ENCODE data around the gene KNDC1. TPM values are rescaled to one million over a fixed set of nuclear protein-coding genes. Genes with fewer than 3 reads are reported as not detected.

KNDC1 gene
- total RNA-seq, 2 donors from 2014 or later = 1.5 to 10.8 TPM

GRCh38 chr10:133113847-133114246 lies 46.2 kb upstream of the KNDC1 start:
- intact Hi-C loops (cut with DNase I) = no loop called here
- H3K27me3 ChIP-seq (replicated peaks; ENCODE audit: insufficient read depth) = no peaks in the 10 kb centered on the region

GRCh38 chr10:133114251-133114650 lies 45.8 kb upstream of the KNDC1 start:
- no peak for DNase-seq (ENCODE audit: low spot score)
- WGBS = 92% methylated on average over 18 of the region's 18 CpGs
- Histone ChIP-seq H3K27ac (no peak overlapping the region), H3K4me3 (no peak overlapping the region), H3K27me3 (replicated peaks; ENCODE audit: insufficient read depth) (no peaks in the 10 kb centered on the region), H3K4me1 (replicated peaks) (no peaks in the 10 kb centered on the region), H3K9me3 (no peaks in the 10 kb centered on the region), H3K36me3 (no peaks in the 10 kb centered on the region)
- intact Hi-C loops (cut with DNase I) = no loop called here
- TF ChIP-seq CTCF (IDR thresholded peaks at IDR 0.05) (no peak), POLR2AphosphoS5 (IDR thresholded peaks at IDR 0.05) (no peak), POLR2A (IDR thresholded peaks at IDR 0.05) (no peak)

More at GRCh38 chr10:133113847-133114246, 46.2 kb upstream of the KNDC1 start:
- 90% methylated on average over 12 of the region's 12 CpGs for WGBS
- no peaks in the 10 kb centered on the region for H3K9me3 ChIP-seq
- H3K36me3 ChIP-seq = no peaks in the 10 kb centered on the region
- no peak for DNase-seq (ENCODE audit: low spot score)
- H3K4me1 ChIP-seq (replicated peaks) = no peaks in the 10 kb centered on the region
- no peak overlapping the region for H3K27ac ChIP-seq
- no peak overlapping the region for H3K4me3 ChIP-seq
- no peak for TF ChIP-seq POLR2AphosphoS5 (IDR thresholded peaks at IDR 0.05)

- no peaks in the 10 kb centered on the region for H3K27me3 ChIP-seq (replicated peaks; ENCODE audit: insufficient read depth)
- no peaks in the 10 kb centered on the region for H3K9me3 ChIP-seq
- WGBS = 91% methylated on average over 31 of the region's 33 CpGs
- no peak for DNase-seq (ENCODE audit: low spot score)
- TF ChIP-seq POLR2AphosphoS5 (IDR thresholded peaks at IDR 0.05) (no peak), POLR2A (IDR thresholded peaks at IDR 0.05) (no peak), CTCF (IDR thresholded peaks at IDR 0.05) (no peak)
- H3K4me3 ChIP-seq = no peak overlapping the region
- H3K27ac ChIP-seq = no peak overlapping the region
- H3K36me3 ChIP-seq = no peaks in the 10 kb centered on the region
- intact Hi-C loops (cut with DNase I) = no loop called here
- H3K4me1 ChIP-seq (replicated peaks) = no peaks in the 10 kb centered on the region
Measured at GRCh38 chr10:133114726-133115452, 45.1 kb upstream of the KNDC1 start.

GRCh38 chr10:133115453-133115842 lies 44.6 kb upstream of the KNDC1 start:
- DNase-seq (ENCODE audit: low spot score) = no peak
- intact Hi-C loops (cut with DNase I) = no loop called here
- no peak for TF ChIP-seq POLR2AphosphoS5 (IDR thresholded peaks at IDR 0.05)
- TF ChIP-seq POLR2A (IDR thresholded peaks at IDR 0.05) = no peak
- no peak for TF ChIP-seq CTCF (IDR thresholded peaks at IDR 0.05)
- 71% methylated on average over 10 of the region's 13 CpGs for WGBS
- Histone ChIP-seq H3K4me3 (no peak overlapping the region), H3K27me3 (replicated peaks; ENCODE audit: insufficient read depth) (no peaks in the 10 kb centered on the region), H3K4me1 (replicated peaks) (no peaks in the 10 kb centered on the region), H3K36me3 (no peaks in the 10 kb centered on the region), H3K27ac (no peak overlapping the region), H3K9me3 (no peaks in the 10 kb centered on the region)

DNA sequence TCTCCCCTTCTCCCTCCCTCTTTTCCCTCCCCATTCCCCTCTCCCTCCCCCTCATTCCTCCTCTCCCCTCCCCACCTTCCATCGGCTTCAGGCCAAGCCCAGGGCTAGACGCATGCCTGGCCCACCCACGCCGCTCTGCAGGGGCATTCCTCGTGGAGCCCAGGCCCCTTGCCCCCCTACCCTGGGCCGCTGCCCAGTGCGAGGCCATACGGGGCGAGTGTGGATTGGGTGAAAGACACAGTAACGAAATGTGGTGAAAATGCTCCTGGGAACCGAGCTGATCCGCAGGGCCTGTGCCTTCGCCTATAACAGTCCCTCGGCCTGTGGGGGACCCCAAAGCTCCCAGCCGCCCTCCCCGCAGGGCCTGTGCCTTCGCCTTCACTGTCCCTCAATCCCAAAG lies 44.0 kb upstream of the KNDC1 start:
- intact Hi-C loops (cut with DNase I) = no loop called here
- Histone ChIP-seq H3K27me3 (replicated peaks; ENCODE audit: insufficient read depth) (no peaks in the 10 kb centered on the region), H3K36me3 (no peaks in the 10 kb centered on the region), H3K9me3 (no peaks in the 10 kb centered on the region), H3K4me1 (replicated peaks) (no peaks in the 10 kb centered on the region), H3K4me3 (no peak overlapping the region), H3K27ac (no peak overlapping the region)
- 37% methylated on average over 17 of the region's 17 CpGs for WGBS
- no peak for TF ChIP-seq POLR2AphosphoS5 (IDR thresholded peaks at IDR 0.05)
- TF ChIP-seq POLR2A (IDR thresholded peaks at IDR 0.05) = no peak
- no peak for TF ChIP-seq CTCF (IDR thresholded peaks at IDR 0.05)
- no peak for DNase-seq (ENCODE audit: low spot score)
